AG08396 (cell line): ENCODE results near the gene MGRN1.

Source experiments
- DNase-seq: peaks from one replicate; pipeline ENCODE4 v3.0.0; 2012; ENCODE audit warnings: low spot score, mixed read lengths

Gene MGRN1

DNA sequence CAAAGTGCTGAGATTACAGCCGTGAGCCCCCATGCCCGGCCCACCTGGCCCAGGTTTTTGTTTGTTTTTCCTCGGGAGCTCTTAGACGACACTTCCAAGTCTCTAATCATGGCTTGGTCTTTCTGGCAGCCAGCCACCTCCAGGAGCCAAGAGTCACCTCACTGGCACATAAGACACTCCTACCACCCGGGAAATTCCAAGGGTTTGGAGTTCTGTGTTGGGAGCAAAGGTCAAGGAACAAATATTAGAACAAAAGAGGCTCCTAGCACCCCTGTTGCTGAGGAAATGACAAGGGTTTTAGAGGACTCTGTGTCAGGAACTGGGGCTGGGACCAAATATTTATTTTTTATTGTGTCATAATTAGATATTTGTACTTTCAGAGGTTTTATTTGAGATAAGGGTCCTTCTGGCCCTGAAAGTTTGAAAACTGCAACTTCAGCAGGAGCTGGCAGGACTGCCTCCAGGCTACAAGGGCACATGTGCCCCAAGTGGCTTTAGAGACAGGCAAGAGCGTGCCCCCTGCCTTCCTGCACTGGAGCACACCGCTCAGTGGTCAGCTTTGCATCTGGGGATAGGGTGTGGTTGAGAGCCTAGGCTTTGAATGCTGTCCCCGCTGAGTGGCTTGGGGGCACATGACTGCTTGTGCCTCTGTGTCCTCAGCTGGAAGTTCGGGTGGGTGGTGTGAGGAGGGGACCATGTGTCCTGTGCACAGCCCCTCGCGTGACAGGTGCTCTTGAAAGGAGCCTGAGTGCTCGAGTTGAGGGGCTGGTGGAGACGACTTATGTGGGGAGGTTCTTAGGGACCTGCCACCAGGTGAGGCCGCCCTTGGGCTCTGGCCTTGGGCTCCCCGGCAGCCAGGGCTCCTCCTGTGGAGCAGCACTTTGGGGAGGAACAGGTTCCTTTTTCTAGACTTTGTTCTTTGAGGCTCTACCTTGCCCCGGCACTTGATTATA is 29.7 kb downstream of the MGRN1 start:
- no peak for DNase-seq

DNA sequence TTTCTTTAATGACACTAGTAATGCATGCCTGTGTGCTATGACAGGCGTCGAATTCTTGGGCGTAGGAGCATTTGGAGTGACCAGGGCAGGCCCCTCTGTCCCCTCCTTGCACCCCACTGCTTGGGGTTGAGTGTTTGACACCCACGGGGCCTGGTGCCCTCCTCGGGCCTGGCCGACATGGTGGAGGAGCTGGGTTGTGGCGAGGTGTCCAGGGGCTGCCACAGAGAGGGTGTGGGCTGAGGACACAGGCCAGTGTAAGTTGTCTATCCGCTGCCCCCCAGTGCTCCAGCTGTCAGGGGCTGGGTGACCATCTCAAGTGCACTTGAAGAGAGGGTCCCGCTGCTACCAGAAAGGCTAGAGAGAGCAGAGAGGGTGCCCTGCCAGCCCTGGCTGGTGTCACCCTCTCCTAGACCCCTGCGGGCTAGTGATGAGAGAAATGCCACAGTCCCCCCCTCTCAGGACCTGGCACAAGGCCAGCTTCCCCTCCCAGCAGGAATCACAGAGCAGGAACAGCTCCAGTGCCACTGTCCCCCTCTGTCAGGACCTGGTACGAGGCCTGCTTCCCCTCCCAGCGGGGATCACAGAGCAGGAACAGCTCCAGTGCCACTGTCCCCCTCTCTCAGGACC is 30.5 kb downstream of the MGRN1 start:
- no peak for DNase-seq

DNA sequence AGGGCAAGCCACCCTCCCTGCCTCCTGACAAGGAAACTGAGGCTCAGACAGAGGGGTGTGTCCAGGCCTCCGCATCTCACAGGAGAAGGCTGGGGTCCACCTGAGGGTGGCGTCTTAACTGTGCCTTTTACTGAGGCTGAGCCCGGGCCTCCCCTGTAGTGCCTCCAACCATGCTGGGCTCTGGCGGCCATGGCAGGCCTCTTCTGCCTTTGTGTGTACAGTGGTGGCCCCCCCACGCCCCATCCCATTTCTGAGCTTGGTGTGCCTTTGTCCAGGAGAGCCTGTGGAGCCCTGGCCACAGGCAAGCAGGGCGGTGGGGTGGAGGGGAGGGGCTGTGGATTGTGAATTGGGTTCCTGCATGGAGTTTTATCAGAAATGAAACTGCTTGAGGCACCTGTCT is 31.2 kb downstream of the MGRN1 start:
- DNase-seq, result no peak

DNA sequence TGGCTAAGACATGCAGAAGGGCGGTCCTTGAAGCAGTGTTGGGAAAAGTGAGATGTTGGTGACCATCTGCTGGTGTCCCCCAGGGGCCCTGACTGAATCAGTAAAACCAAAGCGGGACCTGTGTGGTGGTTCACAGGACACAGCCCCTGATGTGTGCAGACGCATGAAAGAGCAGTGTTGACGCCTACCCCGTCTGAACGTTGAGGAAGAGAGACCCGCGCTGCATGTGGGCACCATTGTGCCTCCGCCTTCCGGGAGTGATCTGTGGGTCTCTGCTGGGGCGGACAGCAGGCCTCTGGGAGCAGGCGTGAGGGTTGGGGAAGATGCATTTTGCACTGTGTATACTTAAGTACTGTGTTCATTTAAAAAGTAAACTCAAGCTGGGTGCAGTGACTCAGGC is 31.6 kb downstream of the MGRN1 start:
- no peak for DNase-seq

DNA sequence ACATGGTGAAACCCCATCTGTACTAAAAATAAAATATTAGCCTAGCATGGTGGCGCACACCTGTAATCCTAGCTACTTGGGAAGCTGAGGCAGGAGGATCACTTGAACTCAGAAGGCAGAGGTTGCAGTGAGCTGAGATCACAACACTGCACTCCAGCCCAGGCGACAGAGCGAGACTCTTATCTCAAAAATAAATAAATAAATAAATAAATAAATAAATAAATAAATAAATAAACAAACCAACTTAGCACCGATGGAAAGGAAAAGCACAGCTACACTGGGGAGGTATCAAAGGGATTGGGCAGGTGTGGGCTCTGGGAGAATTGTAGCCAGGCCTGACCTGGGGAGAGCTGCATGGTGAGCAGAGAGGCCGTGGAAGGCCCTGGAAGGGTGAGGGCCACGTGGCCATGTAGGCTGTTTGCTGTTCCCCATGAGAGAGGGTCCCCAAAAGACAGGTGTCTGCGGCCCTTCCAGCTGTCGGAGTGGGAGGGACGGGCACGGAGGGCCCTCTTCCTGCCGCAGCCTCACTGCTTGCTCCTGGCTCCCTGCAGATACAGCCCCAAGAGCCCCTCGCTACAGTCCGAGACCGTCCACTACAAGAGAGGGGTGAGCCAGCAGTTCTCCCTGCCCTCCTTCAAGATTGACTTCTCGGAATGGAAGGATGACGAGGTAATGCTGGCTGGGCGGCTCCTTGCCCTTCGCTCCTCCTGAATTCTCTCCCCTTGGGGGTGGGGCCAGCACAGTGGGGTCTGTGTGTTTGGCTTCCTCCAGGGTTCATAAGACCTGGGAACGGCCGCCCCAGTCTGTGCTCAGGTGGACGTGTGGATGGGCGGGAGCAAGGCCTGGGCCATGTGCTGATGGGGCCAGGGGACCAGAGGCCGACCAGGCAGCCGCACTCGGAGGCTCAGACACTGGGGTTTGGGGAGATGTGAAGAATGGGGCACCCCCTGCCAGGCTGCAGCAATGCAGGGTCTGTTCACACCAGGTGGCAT is 32.4 kb downstream of the MGRN1 start:
- no peak for DNase-seq

DNA sequence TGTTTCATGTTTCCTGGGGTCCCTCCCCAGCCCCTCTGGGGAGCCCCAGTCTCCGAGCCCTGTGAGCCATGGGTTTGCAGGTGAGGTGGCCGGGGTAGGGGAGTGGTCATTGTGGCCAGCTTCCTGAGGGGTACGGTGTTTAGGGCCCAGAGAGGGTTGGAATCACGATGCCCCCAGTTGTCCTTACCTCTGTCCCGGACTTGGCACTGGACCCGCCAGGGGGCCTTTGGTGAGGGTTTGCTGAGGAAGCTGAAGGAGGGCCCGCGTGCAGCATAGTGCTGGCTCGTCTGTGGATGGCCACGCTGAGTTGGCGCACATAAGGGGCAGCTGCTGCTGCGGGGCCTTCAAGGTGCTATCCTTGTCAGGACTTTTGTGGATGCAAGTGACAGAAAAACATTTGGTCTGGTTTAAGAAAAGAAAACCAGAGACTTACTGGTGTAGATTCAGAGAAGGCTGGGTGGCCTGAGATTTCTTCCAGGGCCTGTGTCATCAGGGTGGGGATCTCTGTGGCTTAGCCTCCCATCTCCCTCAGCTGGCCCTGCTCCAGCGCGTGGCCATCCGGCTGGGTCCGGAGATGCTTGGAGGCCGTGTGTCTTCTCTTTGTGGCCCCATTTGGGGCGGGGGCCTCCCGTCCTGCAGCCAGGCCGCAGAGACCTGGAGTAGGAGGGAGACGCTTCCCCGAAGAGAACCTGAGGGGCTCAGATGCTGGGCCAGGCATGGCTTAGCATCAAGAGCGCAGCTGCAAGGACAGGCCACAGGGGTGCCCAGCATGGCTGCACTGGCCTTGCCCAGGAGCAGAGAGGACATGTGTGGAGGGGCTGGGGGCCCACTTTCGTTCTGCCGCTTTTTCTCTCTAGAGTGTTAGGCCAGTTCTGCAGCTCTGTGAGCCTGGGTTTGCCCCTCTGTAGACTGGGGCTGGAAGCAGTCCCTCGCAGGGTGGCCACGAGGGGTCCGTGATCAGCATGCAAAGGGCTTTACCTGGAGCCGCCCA is 35.0 kb downstream of the MGRN1 start:
- no peak for DNase-seq

DNA sequence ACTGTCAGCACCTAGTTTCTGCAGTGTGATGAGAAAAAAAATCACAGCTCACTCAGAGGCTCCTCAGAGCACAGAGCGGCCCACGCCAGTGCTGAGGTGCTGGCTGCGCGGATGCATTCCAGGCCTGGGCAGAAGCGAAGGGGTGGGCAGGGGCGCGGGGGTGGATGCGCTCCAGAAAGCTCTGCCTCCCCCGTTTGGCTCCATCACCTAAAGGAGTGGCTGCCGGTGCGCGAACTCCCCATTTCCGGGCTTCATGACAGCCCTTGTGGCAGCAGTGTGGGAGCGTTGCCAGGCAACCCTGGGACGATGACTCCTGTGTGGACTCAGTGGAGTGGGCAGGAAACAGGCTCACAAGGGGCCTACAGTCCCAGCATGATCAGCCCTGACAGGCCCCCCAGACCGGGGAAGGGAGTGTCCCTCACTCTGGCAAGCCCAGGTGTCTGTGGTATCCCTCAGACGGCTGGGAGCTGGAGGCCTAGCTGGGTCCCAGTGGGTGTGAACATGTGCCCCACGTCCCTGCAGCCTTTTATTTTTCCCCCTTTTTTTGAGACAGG is 35.9 kb downstream of the MGRN1 start:
- peak; percentile 73 for DNase-seq

DNA sequence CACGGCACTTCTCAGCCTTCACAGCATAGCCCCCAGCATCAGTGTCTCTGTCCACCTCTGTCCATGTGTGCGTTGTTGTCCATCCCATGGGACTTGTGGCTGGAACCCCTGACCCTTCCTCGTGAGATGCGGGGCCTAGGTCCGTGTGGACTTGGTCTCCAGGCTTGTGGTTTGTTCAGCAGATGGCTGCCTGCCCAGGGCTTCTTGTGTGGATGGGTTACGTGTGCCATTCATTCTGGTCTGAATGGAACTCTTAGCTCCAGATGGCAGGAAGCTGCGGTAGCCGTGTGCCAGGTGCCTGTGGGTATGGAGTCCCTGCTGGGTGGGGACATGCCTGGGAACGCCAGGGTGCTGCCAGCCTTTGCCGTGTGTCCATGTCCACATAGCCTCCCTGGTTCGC is 37.0 kb downstream of the MGRN1 start:
- no peak for DNase-seq

DNA sequence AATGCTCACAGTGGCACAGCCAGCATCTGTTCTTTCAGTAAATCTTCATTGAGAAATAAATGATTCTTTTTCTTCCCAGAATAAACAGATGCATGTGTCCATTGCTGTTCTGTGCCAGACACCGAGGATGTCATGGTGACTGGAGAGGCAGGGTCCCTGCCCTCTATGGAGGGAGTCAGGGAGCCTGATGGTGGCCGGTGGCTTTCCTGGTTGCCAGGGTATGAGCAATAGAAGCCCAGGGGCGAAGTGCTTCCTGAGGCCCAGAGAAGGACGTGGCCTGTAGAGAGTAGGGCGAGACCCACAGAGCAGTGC is 38.8 kb downstream of the MGRN1 start:
- no peak for DNase-seq

DNA sequence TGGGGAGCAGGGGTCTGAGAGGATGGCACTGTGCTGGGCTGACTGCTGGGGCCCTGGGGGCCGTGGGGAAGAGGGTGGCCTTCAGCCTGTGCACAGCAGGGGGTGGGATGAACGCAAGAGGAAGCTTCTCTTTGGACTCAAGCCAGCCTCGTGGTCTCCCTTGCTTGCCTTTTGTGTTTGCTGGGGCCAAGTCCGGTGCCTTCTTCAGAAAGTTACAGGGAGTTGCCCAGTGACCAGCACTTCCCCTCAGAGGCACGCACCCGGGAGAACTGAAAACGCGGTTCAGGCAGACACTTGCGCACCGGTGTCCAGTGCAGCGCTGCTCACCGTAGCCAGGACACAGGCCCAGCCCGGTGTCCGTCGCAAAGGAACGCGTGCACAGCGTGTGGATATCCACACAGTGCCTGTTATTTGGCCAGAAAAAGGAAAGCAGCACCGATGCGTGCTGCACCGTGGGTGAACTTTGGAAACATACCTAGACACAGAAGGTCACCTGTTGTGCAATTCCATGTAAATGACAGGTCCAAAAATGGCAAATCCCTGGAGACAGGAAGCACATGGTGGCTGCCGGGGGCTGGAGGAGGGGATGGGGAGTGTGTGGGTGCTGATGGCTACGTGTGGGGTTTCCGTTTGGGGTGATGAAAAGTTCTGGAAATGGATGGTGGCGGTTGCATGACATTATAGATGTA is 39.3 kb downstream of the MGRN1 start:
- no peak for DNase-seq

DNA sequence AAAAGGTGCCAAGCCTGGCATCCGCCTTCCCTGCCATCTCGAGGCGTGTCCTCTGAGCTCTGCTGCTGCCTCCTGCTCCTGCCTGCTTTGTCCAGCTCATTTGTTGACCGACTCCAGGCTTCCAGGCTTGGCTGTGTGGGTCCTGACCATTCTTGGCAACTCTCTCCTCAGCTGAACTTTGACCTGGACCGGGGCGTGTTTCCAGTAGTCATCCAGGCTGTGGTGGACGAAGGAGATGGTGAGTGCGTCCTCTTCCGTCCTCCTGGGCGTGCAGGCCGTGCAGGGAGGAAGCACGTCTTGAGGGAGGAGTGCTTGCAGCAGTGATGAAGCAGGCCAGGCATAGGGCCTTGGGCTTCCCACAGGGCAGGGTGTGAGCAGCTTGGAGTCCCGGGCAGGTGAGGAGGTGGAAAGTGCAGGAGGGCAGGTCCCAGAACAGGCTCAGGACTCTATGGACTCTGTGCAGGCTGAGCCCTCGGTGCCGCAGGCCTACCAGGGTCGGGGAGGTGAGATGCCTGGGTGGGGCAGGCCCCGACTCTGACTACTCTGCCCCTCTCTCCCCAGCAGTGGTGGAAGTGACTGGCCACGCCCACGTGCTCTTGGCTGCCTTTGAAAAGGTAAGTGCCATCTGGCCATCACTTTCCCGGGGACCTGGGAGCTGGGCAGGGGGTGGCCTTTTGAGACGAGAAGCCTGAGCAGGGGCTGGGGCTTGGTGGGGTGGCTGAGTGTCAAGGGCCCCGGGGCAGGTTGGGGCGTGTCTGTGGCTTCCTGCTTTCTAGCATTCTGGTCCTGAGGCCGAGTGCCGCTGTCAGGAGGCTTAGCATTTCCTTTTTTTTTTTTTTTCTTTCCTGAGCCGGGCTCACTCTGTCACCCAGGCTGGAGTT is 40.2 kb downstream of the MGRN1 start:
- no peak for DNase-seq

DNA sequence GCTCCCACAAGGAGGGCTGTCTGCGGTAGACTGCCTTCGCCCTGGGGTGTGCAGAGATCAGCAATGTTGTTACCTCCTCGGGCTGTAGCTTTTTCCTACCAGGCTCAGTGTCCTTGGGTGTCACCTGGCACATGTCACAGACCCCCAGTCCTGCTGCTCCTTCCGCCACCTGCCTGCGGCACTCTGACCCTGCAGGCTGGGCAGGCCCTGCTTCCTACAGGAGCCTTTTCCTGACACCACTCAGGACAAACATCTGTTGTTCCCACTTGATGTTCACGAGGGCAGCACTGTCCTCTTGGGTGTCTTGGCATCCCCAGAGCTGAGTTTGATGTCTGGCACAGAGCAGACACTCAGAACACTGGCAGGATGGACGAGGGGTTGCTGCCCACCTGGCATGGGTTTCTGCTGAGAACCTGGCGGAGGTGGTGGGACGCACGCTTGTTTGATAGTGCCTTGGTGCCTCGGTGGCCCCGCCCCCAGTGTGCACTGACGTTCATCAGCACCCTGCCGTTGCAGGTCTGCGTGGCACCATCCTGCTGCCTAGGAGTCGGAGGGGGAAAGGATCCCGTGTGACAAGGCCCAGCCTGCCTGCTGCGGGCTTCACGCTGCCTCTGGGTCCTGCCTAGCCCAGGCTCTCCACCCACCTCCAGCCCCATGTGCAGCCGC is 42.0 kb downstream of the MGRN1 start:
- DNase-seq, result no peak

DNA sequence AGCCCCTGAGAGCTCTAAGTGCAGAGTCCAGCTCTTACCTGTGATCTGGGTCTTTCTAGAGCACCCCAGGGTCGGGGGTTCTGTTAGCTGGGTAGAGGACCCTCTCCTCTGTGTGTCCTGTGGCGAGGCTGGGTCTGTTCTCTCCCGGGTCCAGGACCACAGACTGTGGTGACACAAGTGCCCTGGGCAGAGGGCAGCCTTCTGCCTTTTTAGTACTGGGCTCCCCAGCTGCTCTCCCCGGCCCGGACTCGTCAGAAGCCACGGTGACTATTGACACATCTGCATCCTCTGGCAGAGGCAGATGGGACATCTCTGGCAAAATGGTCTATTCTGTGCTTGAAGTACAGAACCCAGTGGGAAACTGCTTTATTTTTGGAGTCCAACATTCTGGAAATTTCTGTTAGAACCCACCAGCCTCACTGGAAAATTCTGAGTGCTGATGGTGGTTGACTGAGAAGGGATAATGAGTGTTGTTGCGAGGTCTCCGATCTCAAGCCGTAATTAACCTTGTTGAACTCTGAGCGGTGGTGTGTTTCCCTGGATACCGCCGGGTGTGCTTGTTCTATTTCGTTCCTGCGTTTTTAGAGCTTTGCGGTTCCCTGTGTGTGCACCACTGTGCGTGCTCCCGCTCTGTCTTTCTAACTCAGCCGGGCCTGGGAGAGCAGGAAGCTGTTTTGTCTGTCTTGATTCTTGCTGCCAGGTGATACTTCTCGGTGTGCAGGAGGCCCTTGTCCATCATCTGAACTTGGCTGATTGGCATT is 42.8 kb downstream of the MGRN1 start:
- DNase-seq, result no peak

DNA sequence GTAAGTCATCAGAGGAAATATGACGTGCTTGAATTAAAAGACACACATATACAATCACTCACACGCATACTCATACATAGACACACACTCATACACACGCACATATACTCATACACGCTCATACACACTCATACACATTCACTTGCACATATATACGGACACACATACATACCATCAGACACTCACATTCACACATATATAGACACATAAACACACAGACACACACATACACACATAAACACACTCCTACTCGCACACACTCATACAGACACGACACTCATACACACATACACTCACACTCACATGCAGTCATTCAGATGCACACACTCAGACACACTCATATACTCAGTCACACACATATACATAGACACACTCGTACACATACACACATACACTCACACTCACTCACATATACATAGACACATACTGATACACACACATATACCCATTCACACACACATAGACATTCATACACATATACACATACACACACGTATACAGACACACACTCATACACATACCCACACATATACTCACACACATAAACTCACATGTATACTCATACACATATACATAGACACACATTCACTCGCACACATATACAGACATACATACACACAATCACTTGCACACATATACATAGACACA is 43.8 kb downstream of the MGRN1 start:
- DNase-seq, result no peak

DNA sequence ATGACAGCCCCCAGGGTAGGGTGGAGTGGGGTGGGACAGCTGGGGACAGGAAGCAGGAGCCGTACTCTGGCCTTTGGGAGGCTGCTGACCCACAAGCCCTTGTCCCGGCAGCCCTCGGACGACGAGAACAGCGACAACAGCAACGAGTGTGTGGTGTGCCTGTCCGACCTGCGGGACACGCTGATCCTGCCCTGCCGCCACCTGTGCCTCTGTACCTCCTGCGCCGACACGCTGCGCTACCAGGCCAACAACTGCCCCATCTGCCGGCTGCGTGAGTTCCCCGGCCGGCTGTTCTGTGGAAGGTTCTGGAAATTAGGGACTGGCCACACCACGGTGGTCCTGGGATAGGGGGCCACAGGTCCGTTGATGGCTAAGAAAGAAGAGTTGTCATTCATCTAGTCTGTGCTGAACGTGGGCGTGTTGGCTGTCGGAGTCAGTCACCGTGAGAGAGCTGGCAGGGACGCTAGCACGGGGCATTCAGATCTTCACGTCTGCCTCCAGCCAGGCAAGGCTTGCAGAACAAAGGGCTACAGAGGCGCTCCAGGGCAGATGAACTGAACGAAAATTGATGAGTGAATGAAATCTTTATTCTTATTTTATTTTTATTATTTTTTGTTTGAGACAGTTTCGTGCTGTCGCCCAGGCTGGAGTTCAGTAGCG is 48.9 kb downstream of the MGRN1 start:
- DNase-seq, result no peak

DNA sequence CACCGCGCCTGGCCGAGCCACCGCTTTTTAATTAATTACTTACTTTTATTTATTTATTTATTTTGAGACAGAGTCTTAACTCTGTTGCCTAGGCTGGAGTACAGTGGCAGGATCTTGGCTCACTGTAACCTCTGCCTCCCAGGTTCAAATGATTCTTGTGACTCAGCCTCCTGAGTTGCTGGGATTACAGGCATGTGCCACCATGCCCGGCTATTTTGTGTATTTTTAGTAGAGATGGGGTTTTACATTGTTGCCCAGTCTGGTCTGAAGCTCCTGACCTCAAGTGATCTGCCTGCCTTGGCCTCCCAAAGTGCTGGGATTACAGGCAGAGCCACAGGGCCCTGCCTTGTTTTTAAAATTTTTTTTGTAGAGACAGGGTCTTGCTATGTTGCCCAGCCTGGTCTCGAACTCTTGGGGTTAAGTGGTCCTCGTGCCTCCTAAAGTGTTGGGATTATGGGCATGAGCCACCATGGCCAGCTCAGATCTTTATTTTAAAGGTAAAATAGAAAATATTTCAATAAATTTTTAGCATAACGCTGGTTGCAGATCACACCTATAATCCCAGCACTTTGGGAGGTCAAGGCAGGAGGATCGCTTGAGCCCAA is 50.4 kb downstream of the MGRN1 start:
- no peak for DNase-seq
